A549 treated with ZK216348 at 1 μM for 4 hours (cell line): Measurements from ENCODE around the gene MTNR1B. TPM values are rescaled to one million over a fixed set of nuclear protein-coding genes. Genes with fewer than 3 reads are reported as not detected.

Experiments
- total RNA-seq: library from RNA; stranded (reverse); fragments of 200-300 nt; extraction: Qiagen RNA extraction; gene quantifications from 5 replicates; pipeline ENCODE4 v1.2.3, GENCODE V29; 2022; ENCODE audit warnings: low read depth

The MTNR1B gene
- total RNA-seq: not detected in 5 replicates

GRCh38 chr11:92969634-92970347 lies at the start of gene MTNR1B:
Gene MTNR1B, plus strand, starts transcription at chr11:92969651. Its CDS starts 75 bp downstream, at chr11:92969726.

Other genes starting within 250 kb of the MTNR1B start
- gene SLC36A4, start 228.3 kb downstream of the MTNR1B start, total RNA-seq: 11.2 to 19.3 TPM (median 16.0 TPM) in 5 replicates